ENCODE data around the gene OR2L8.

The OR2L8 gene

GRCh38 chr1:247992986-247993385 is 44.3 kb downstream of the OR2L8 start:
- Histone ChIP-seq H3K79me2 (ENCODE audit: control insufficient read depth, low read length) (no peaks in the 10 kb centered on the region), H3F3A (ENCODE audit: control insufficient read depth, insufficient read depth) (no peaks in the 10 kb centered on the region), H3K4me1 (ENCODE audit: control insufficient read depth, low read length) (no peaks in the 10 kb centered on the region), H3K27ac (ENCODE audit: low read depth, low read length) (no peak overlapping the region), H3K9me3 (ENCODE audit: control insufficient read depth, insufficient read depth, low read length) (no peaks in the 10 kb centered on the region), H3K27me3 (ENCODE audit: control insufficient read depth, low read length) (no peaks in the 10 kb centered on the region), H3K4me2 (ENCODE audit: low read length) (no peak overlapping the region), H4K20me1 (ENCODE audit: control insufficient read depth, insufficient read depth, low read depth, low read length) (no peaks in the 10 kb centered on the region), H3K9me2 (replicated peaks; ENCODE audit: control insufficient read depth, low read length) (no peaks in the 10 kb centered on the region), H3K36me3 (ENCODE audit: control insufficient read depth, low read length) (no peaks in the 10 kb centered on the region), H3K4me3 (ENCODE audit: low read length) (no peak overlapping the region)
- TF ChIP-seq EZH2phosphoT487 (IDR thresholded peaks at IDR 0.05; ENCODE audit: borderline replicate concordance, low read length) (no peak), CTCF (IDR thresholded peaks at IDR 0.05; ENCODE audit: low read depth, low read length, poor library complexity, severe bottlenecking) (no peak)

DNA sequence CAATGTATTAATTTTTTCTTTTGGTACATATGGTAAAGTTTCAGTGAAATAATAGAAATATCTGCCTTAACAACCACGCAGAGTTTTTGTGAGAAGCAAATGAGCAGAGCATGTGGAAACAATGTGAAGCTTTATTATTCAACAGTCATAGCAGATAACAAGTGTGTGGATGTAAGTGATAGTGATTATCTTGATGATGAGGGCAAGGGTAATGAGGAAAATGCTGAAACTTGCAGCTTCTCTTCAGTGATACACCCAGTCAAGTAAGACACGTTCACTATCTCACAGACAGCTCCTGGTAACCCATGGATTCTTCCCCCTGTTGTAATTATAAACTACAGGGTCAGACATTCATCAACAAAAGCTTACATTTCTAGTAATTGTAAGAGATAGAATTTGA is 50.2 kb downstream of the OR2L8 start:
- Histone ChIP-seq H3K4me2 (ENCODE audit: low read length) (no peak overlapping the region), H3K9me3 (ENCODE audit: control insufficient read depth, insufficient read depth, low read length) (no peaks in the 10 kb centered on the region), H3K9me2 (replicated peaks; ENCODE audit: control insufficient read depth, low read length) (no peaks in the 10 kb centered on the region), H3F3A (ENCODE audit: control insufficient read depth, insufficient read depth) (no peaks in the 10 kb centered on the region), H3K27me3 (ENCODE audit: control insufficient read depth, low read length) (no peaks in the 10 kb centered on the region), H4K20me1 (ENCODE audit: control insufficient read depth, insufficient read depth, low read depth, low read length) (no peaks in the 10 kb centered on the region), H3K4me3 (ENCODE audit: low read length) (no peak overlapping the region), H3K36me3 (ENCODE audit: control insufficient read depth, low read length) (no peaks in the 10 kb centered on the region), H3K27ac (ENCODE audit: low read depth, low read length) (no peak overlapping the region), H3K4me1 (ENCODE audit: control insufficient read depth, low read length) (no peaks in the 10 kb centered on the region), H3K79me2 (ENCODE audit: control insufficient read depth, low read length) (no peaks in the 10 kb centered on the region)
- TF ChIP-seq CTCF (IDR thresholded peaks at IDR 0.05; ENCODE audit: low read depth, low read length, poor library complexity, severe bottlenecking) = no peak
- TF ChIP-seq EZH2phosphoT487 (IDR thresholded peaks at IDR 0.05; ENCODE audit: borderline replicate concordance, low read length) = no peak
